GM12873 (cell line): ENCODE measurements around the gene CTSA.

Experiments used
- CTCF ChIP-seq: IDR thresholded peaks from 2 replicates; pipeline ENCODE4 v1.5.1; 2012; ENCODE audit warnings: low read depth, mild to moderate bottlenecking, moderate library complexity, low read length, control low read depth; ENCODE audit not compliant: insufficient read depth; ENCODE audit errors: missing control alignments

The CTSA gene

GRCh38 chr20:45890985-45891983 lies at the start of gene CTSA, which contains the start of gene NEURL2:
TSS of gene CTSA (plus strand) at chr20:45891335. CDS start at chr20:45891569, 234 bp downstream.
TSS of gene NEURL2 (minus strand) at chr20:45891208. CDS start at chr20:45890991, 217 bp downstream.
- TF ChIP-seq CTCF: no peak

- no peak for TF ChIP-seq CTCF
These were observed 49.6 kb upstream of the CTSA start for GRCh38 chr20:45841407-45842129.

- no peak for TF ChIP-seq CTCF
These were observed 48.8 kb upstream of the CTSA start for GRCh38 chr20:45842169-45842812.

GRCh38 chr20:45843506-45843905 lies 47.6 kb upstream of the CTSA start:
- no peak for TF ChIP-seq CTCF

- TF ChIP-seq CTCF: no peak
These were observed 45.7 kb upstream of the CTSA start for GRCh38 chr20:45845452-45845851.

- TF ChIP-seq CTCF: no peak
These were observed 42.7 kb upstream of the CTSA start for GRCh38 chr20:45848421-45848820.
